Glomerular endothelial cell (primary cell): Measurements from ENCODE around the gene PLXNB2. TPM values are rescaled to one million over a fixed set of nuclear protein-coding genes. Genes with fewer than 3 reads are reported as not detected.

Experiments used
- DNase-seq: peaks from one replicate; pipeline ENCODE4 v3.0.0-alpha.2; 2011; ENCODE audit warnings: low read depth, low spot score; ENCODE audit errors: extremely low read depth
- total RNA-seq: library from RNA; depleted of rRNA; stranded (reverse); fragments of >200 nt; gene quantifications from 2 replicates; pipeline ENCODE4 v1.2.3, GENCODE V29; 2015

The PLXNB2 gene
- total RNA-seq, 1 donor from 2014 or later, result 233 TPM

DNA sequence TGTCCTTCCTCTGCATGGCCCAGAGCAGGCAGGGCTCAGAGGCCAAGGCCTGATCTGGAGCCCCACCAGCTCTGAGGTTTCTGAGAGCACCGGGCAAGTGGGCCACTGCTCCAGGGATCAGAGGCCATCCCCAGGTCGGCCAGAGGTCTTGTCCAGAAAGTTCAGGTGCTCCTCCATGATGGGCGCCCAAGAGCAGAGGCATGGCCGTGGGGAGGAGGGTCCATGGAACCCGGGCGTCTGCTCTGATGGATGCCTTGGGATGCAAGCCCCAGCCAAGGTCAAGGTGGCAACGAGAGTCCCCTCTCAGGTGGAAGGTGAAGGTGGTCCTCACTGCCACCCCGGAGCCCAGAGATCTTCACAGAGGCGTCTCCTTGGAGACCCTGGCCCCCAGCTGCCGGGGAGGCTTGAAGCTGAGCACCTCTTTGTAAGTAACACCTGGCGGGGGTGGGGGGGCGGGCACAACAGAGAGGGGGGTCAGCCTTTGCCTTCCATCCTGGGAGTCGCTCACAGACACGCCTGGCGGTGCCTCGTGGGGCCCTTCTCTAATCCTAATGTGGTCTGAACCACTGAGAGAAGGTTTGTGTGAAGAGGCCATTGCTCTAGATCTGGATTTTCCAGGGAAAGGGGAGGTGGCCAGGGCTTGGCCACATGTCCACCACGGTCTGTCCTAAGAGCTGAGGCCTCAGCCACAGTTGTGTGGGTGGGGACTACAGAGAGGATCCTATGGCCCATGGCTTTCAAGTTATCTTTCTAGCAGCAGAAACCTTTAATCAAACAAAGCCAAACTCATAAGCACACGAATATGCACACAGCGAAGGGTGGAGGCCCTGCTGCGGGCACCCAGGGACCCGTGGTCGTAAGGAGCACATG, 54.2 kb downstream of the PLXNB2 start:
- no peak for DNase-seq

DNA sequence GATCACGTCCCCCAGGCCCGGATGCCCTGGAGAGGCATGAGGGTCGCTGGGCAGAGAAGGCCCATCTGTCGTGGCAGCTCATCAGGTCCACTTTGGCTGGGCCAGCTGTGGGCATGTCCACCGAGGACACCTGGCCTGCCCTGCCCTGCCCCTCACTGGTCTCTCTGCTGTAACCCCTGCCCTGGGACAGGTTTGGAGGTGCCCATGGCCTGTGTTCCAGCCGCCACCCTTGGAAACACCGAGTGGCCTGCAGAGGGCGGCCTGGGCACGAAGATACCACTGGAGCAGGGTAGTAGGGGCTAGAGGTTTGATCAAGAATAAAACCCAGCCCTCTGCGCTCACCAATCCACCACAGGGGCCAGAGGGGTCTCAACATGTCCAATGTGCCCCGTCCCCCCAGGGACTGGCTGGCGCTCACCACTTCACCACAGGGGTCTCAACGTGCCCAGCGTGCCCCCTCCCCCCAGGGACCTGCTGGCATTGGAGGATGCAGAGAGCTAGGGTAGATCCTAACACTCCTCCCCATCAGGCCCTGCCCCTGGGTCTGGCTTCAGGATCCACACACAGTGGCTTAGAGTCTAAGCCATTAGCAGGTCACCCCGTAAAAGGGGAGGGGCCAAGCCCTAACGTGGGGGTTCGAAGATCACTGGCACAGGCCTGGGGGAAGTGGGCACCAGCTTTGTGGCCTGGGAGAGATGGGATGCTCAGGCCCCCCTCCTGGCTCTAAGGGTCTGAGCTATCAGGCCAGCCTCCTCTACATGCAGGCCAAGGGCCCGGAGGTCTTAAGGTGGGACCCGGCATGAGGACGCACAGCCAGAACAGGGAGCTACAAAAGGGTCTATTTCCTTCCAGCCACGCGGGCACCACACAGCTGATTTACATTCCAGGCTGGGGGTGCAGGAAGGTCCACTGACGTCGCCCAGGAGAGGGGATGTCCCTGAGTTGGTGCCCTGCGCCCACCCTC, 55.1 kb downstream of the PLXNB2 start:
- no peak for DNase-seq

DNA sequence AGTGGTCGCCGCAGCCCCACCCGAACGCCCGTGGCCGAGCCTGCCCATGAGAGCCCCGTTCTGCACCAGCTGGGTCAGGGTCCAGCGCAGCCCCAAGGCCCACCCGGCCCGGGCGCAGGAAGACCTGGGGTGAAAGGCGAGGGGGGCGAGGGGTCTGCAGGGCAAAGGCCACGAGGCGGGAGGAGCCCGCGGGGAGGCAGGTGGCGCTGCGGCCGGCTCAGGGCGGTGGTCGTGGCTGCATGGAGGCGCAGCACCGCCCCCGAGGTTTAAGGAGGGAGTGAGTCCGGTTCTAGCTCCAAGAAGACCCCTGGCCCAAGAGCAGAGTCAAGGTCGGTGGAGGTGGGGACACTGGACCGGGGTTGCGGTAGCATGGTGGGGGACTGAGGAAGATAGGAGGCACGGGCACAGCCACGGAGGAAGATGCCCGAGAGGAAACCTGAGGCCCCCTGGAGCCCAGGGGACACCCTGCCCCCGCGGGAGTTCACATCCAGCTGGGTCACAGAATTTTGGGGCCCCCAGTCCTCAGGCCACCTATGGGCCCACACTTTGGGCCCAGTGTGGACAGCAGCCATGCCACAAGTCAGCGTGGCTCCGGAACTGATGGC, 55.9 kb downstream of the PLXNB2 start:
- DNase-seq, result no peak

DNA sequence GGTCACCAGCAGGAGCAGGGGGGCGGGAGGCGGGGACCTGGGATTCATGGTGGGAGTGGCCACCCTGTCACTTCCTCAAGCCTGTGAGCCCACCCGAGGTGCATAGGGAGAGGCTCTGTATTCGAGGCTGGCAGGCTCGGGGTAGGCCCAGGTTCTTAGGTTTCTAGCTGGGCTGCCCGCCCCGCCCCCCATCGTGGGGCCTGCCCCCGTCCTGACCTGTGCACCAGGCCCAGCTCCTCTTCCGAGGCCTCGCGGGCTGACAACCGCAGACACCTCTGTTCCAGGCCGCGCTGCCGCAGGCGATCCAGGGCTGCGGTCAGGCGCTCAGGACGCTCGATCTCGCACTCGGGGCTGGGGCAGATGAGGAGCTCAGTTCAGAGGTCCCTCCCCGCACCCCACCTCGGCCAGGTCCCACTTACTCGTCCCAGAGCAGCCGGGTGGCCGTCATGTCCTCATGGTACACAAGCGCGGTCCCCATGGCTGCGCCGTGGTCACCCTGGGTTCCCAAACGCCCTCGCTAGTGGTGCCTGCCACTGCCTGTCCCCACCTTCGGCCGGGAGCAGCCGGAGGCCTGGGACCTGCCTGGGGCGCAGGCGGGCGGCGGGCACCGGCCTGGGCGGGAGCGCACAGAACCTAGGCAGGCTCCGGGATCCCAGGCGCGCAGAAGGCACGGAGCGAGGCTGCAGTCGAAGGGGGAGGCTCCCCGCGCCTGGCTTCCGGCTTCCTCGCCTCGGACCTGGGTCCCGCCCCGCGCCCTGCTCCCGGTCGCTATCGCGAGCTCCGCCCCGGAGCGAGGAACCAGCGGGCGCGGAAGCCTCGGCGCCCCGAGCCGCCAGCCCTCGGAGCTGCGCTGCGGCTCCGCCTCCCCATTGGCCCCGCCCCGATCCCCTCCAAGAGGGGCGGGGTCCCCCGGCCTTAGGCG, 56.6 kb downstream of the PLXNB2 start, which contains the start of gene HDAC10:
TSS of gene HDAC10 (minus strand) at position 711 of the 922 bp plus-strand sequence. CDS start at position 478, 233 bp downstream.
- no peak for DNase-seq

DNA sequence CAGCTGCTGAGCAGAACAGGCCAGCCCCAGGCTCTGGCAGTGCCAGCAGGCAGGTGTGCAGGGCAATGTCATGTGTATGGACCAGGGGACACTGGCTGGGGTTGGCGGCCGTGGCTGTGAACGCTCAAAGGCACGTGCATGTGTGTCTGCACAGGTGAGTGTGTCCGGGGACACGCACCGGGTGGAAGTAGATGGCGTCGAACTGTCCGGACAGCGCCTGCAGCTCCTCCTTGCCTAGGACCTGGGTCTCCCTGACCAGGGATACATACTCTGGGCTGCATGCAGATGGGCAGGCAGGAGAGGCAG, 57.2 kb downstream of the PLXNB2 start:
- no peak for DNase-seq

DNA sequence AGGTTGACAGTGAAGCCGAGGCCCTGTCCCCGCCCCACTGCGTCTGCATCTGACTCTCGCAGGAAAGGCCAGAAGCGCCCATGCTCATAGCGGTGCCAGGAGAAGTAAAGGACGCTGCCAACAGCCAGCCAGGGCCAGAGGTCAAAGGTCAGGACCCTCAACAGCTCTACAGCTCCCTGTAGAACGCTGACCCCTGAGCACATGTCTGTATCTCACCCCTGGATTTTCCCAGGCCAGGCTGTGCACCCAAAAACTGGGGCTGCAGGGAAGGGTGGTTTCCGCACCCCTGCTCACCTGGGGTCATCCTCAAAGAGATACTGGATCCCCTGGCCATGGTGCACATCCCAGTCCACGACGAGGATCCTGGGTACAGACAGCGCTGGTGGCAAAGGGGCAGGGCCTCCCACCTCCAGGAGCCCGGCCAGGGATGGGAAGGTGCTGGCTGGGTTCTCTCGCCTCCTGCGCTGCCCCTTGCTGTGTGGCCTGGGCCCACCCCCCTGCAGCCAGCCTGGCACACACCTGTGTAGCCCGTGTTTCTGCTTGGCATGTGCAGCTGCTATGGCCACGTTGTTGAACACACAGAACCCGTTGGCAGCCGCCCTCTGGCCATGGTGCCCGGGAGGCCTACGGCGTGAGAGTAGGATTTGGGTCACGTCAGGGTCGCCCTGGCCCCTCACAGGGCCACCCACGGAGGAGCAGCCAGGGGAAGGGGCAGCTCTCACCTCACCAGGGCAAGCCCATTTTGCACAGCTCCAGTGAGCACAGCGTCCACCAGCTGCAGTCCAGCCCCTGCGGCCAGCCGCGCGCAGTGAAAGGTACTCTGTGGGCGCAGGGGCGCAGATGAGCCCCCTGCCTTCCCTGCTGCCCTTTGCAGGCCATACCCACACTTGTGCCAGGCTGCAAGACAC, 57.9 kb downstream of the PLXNB2 start:
- DNase-seq, result no peak

DNA sequence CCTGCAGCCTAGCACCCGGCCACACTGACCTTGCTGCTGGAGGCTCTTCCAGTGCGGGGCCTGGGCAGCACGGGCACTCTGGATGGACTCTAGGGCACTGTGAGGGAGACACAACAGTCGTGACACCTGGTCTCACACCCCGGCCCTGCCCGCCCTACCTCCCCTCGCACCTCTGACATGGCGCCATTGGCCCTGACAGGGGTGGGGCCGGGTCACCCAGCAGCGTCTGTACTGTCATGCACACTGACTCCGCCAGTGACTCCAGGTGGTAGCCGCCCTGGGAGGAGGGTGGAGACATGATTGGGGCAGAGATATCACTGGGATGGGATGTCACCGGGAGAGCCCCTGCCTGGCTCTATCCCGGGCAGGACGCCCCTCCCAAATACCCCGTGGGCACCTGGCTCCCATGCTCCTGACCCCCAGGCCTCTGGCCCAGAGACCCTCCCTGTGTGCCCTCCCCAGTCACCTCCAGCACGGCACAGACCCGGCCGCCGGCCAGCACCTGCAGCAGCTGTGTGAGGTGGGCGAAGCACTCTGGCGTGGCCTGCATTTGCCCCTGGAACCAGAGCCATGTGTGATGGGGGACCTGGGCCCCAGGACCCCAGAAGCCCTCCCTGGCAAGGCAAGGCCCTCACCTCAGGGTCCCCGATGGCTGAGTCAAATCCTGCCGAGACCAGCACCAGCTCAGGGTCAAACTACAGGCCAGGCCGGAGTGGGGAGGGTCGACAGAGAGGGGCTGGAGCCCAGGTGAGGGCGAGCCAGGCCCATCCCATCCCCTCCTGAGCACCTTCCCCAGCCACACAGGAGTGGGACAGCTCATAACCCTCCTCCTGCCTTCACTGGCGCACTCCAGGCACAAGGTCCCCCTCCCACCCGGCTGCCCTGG, 59.0 kb downstream of the PLXNB2 start:
- DNase-seq, result no peak

DNA sequence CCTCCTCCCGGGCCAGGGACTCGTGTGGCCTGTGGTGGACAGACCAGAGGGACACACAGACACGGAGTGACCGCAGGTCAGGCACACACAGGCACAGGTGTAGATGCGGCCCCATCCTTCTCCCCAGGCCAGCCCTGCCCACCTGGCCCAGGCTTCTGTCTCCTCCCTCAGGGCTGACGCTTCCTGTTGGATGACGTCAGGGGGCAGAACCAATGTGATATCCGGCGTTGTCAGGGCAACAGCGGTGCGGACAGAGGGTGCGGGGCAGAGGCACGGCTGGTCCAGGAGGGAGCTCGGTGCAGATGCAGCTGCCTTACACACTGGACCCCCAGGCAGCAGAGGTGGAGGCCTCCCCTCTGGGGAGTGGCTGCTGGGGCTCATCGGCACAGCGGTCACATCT, 59.7 kb downstream of the PLXNB2 start:
- no peak for DNase-seq

DNA sequence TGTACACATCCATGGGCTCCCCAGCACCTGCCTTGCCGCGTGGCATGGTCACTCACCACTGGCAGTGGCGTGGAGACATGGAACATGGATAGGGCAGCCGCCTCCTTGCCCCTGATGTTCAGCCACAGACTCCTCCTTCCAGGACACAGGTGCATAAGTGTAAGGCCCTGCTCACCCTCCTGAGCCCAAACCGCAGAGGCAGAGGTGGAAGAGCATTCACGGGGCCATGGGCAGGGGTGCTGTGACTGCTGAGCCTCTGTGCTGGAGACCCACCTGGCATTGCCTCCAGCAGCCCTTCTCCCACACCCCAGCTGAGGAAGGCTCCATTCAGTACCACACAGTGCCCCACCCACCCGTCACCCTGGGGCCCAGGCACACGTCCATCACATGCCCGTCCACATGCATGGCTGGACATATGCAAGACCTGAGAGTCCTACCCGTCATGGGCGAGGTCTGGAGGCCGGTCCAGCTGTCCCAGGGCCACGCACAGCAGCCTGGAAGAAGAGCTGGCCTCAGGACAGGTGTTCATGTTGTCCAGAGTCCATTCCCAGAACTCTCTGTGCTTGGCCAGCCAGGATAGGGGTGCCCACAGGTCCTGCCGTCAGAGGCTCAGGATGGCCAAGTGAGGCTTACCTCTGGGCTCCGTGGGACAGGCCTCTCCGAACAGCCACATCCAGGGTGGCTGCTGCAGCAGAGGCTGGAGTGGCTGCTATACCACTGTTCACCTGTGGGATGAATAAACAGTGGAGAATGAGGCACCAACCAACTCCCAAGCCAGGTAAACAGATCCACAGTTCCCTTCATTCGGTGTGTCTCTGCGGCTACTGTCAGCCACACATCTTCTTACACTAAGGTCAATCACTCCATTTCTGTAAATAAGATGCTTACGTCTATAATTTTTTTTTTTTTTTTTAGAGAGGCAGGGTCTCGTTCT, 60.9 kb downstream of the PLXNB2 start:
- no peak for DNase-seq

DNA sequence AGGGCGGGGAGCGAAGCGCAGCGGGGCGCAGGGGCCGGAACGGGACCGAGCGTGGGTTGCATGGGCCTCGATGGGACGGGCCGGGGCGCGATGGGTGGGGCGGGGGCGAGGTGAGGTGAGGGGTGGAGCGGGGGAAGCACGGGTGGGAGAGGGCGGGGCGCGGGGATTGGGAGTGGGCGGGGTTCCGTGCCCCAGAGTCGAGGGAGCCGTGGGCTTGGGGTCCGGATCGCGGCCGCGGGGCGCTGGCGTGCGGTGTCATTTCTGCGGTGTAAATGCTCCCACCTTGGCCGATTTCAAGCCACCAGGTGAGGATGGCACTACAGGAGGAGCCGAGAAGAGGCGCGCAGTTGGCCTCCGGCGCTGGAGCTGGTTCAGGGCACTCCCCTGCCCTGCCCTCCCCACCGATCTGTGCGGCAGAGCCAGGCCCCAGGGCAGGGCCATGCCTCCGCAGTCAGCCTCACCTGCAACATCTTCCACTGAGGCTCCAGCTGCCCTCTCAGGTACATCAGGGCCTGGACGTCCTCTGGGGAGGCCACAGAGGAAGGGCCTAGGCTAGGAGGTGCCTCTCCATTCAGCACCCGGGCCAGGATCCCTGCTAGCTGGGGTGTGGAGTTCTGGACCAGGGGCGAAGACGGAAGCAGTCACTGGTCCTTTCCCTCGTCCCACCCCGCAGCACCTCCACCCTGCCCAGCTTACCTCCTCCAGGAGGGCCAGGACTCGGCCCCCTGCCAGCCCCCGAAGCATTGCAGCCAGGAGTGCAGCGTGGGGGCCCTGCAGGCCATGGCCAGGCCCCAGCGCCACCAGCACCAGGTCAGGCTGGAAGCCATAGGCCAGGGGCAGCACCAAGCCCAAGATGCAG, 62.0 kb downstream of the PLXNB2 start:
- DNase-seq, result no peak

DNA sequence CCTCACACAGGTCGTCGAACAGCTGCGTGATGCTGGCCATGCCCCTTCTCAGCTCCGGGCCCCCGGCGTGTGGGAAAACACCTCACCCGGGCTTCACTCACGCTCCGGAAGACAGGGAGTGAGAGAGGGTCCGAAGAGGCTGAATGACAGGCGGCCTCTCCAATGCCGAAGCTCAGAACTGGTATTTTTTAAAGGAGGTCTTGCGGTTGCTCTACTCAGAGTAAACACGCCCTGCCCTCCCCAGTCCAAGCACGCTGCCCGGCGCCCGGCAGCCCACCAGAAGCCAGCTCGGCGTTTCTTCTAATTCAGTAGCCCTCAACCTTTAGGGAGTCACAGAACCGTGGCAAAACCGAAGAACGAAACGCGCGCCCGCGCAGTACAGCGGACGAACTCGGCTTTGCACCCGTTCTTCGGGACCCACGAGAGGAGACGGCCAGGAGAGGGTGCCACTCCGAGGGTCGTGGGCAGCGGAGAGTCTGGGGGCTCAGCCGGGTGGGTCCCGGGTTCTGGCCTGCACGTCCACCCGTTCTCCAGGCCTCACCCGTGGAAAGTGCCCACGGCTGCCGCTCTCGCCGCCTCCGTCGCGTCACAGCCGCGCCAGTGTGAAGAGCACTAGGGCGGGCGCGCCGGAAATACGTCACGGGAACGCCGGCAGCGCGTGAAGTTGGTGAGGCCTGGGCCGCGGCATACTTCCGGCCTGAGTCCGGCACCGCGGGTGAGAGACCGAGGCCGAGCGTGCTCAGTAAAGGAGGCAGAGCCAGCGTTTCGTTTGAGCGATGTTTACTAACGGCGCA, 62.8 kb downstream of the PLXNB2 start, which contains the start of gene TUBGCP6:
TSS of gene TUBGCP6 (minus strand) at position 604 of the 794 bp plus-strand sequence. CDS start at position 40, 564 bp downstream.
- no peak for DNase-seq

DNA sequence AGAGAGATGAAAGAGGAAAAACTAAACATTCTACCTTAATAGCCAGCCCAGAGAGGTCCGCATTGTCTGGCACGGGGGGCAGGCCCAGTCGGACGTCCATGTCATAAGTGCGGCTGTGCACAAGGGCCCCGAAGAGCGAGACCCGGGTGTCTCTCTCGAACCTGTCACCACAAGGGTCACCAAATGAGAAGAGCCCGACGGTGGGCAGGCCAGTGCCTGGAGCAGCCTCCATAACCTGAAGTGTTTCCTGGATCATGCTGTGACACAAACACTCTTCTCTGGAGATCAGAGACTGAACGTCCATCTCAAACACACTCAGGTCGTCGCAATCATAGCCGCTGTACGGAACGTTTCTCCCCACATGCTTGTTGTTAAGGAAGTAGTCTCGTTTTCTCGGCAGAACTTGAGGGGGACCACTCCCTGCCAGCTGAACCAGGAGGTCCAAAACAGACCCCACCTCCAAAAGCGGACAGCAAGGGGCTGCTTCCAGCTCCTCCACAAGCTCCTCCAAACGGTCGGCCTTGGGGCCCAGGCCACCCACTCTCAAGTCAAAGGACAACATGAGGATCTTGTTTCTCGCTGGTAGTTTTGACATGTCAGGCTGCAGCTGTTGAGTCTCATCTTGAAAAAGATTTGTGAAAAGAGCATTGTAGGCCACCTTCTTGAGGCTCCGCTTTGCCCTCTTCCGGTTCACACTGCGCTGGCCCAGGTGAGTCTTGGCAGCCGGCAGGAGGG, 63.6 kb downstream of the PLXNB2 start:
- no peak for DNase-seq

DNA sequence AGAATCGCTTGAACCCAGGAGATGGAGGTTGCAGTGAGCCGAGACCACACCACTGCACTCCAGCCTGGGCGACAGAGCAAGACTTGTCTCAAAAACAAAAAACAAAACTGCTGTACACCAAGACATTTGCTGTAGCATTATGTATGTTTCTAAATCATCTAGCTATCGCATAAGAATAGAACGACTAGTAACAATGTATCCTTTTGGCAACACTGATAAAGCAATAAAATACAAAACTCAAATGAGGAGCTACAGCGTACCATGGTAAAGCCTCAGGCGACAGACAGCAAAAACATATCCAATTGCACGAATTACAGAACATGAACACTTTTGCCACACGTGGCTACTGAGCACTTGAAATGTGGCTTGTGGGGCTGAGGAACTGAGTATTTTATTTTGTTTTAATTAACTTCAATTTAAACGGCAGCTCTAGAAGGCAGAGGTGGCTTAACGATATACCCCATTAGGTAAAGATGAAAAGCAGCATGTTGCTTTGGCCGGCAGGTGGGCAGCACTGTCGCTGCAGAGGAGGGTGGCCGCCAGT, 65.0 kb downstream of the PLXNB2 start:
- DNase-seq, result no peak

DNA sequence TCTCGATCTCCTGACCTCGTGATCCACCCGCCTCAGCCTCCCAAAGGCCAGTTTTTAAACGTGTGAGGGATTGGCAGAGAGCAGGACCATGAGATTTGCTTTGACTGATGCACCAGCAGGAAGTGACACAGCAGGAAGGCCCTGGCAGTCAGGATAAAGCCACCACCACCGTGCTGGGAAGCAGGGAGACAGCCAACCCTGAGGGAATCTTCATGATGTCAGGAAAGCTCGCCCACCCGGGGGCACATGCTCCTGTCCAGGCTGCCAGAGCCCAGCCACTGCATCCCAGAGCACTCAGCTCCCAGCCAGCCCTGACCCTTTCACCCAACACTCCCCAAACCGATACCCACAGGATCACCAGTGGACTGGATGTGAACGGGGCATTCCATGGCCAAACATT, 68.7 kb downstream of the PLXNB2 start:
- DNase-seq, result no peak
